Fibroblast of skin of left quadriceps (primary cell): ENCODE measurements around the gene SNX6.
A peak's percentile ranks its signal among the peaks of the same experiment; 100 is the strongest.
"Not testable (repeated sequence)": the region's sequence is repeated elsewhere in the genome, so short reads cannot be mapped to it uniquely, and the experiment has no call there.

Experiments used
- DNase-seq, 2 experiments: peaks; one replicate each; pipeline ENCODE4 v3.0.0-alpha.2; 2013; ENCODE audit warnings: low read depth in 2 of 2

SNX6 gene

DNA sequence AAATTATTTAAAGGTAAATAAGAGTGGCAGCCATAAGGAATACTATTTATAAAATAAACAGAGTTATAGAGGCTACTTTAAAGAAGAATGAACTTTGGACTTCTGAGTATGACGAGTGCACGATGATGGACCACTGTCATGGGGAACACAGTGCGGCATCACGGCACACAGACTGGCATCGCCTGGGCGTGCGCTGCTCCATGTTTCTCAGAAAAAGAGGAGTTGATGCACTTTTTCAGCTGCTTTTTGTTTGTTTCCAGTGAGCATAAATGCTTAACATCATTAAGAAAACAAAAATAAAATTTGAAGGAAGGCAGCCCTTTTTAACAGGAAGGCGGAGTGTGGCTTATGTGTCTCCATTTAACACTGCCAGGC is 67.2 kb downstream of the SNX6 start:
- no peak for DNase-seq

DNA sequence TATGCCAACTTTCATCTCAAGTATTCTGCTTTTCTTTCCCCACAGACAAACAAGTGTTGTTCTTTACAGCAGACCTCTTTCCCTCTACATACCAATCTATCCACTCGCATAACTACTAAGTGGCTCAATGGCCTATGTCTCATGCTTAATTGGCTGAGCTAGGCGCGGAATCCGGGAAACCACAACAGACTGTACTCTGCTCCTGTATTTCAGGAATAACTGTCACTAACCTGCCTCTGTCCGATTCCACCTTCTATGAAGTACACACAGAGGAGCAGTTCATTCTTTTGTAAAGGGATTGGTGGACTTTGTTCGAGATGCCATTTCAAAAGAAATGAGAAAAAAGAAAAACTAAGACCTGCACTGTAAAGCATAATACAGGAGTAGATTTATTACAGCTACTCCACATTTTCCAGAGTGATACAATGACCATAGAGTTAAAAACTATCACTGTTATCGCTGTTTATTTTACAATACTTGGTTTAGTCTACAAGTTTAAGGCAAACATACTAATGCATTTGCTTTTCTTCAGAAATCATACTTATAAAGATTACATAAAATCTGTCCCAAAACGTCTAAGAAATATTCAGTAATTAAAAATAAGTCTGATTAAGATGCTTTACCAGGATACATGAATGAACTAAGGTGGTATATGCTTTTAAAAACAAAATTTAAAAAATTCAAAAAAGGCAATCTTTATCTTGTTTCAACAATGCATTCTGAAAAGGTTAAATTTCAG is 67.7 kb downstream of the SNX6 start:
- not testable (repeated sequence) for DNase-seq

- DNase-seq, result not testable (repeated sequence)
Measured at GRCh38 chr14:34556498-34556829, 73.5 kb downstream of the SNX6 start.

GRCh38 chr14:34555583-34556497 is 74.1 kb downstream of the SNX6 start:
- DNase-seq, result not testable (repeated sequence)

GRCh38 chr14:34554540-34555250 is 75.3 kb downstream of the SNX6 start:
- DNase-seq, result peak in 1 of 2 experiments; percentile 15

- not testable (repeated sequence) for DNase-seq
Measured at GRCh38 chr14:34549276-34549966, 80.5 kb downstream of the SNX6 start.

- DNase-seq, result no peak
Measured at GRCh38 chr14:34548472-34548981, 81.4 kb downstream of the SNX6 start.

GRCh38 chr14:34547136-34547520 is 82.8 kb downstream of the SNX6 start:
- not testable (repeated sequence) for DNase-seq

- not testable (repeated sequence) for DNase-seq
Measured at GRCh38 chr14:34546272-34547135, 83.4 kb downstream of the SNX6 start.

DNA sequence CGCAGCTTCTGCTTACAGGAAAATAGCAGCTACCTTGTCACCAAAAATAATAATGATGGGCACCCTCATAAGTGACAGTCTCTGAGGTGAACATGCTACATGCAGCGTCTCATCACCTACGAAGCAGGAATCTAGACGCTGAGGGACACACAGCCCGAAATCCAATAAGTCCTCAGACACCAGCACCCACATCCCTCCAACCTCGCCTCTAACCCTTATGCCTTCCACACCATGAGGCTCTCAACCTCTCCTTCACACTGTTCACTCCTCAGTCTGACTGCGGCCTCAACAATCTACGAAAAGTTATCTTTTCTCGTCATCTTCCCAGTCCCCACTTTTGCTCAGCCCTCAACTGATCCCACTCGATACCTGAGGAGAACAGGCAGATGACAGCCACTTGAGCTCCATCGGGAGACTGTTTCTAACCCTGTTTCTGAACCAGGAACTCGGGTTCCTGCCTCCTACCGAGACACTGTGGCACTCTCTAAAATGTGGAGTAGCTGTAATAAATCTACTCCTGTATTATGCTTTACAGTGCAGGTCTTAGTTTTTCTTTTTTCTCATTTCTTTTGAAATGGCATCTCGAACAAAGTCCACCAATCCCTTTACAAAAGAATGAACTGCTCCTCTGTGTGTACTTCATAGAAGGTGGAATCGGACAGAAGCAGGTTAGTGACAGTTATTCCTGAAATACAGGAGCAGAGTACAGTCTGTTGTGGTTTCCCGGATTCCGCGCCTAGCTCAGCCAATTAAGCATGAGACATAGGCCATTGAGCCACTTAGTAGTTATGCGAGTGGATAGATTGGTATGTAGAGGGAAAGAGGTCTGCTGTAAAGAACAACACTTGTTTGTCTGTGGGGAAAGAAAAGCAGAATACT is 89.5 kb downstream of the SNX6 start:
- DNase-seq, result not testable (repeated sequence)

- peak; percentile 90 to 91 for DNase-seq
Measured at GRCh38 chr14:34539407-34540180, 90.4 kb downstream of the SNX6 start, which contains the start of gene EAPP. Gene EAPP (minus strand): TSS chr14:34539701. CDS start chr14:34539628, 73 bp downstream.

- DNase-seq, result no peak
Measured at GRCh38 chr14:34538871-34539406, 91.0 kb downstream of the SNX6 start.

DNA sequence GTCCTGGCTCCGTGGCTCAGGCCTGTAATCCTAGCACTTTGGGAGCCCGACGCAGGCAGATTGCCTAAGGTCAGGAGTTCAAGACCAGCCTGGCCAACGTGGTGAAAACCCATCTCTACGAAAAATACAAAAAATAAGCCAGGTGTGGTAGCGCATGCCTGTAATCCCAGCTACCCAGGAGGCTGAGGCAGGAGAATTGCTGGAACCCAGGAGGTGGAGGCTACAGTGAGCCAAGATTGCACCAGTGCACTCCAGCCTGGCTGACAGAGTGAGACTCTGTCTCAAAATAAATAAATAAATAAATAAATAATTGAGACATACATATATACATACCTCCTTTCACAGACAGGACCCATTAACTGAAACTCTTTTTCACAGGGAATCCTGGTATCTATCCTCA is 91.9 kb downstream of the SNX6 start:
- not testable (repeated sequence) for DNase-seq

- no peak for DNase-seq
Measured at GRCh38 chr14:34537677-34538009, 92.3 kb downstream of the SNX6 start.

DNA sequence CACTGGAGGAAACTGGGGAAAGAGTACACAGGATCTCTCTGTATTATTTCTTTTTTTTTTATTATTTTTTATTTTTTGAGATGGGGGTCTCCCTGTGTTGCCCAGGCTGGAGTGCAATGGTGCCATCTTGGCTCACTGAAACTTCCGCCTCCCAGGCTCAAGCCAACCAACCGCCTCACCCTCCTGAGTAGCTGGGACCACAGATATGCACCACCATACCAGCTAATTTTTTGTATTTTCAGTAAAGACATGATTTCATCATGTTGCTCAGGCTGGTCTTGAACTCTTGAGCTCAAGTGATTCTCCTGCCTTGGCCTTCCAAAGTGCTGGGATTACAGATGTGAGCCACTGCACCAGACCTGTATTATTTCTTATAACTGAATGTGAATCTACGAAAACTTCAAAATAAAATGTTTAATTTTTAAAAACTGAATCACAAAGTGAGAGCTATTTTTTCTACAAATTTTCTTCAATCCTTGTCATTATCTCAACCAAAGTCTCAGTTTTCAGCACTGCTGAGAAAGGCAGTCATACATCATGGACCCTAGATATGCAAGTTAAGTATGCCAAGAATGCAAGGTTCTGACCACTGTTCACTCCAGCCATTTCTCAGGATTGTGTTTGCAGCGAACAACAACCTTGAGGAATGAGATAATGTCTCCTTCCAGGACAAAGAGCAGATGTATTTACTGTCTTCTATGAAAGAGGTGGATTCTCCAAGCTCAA is 92.8 kb downstream of the SNX6 start:
- DNase-seq, result peak in 1 of 2 experiments; percentile 23

GRCh38 chr14:34527591-34527990 is 102.4 kb downstream of the SNX6 start:
- DNase-seq, result no peak

GRCh38 chr14:34524216-34524615 is 105.7 kb downstream of the SNX6 start:
- not testable (repeated sequence) for DNase-seq

- DNase-seq, result no peak
Measured at GRCh38 chr14:34522496-34522895, 107.5 kb downstream of the SNX6 start.
